H1 (cell line): ENCODE results near the gene PPP1CA. TPM values are rescaled to one million over a fixed set of nuclear protein-coding genes. Genes with fewer than 3 reads are reported as not detected.

Experiments used
- CTCF ChIA-PET: fragments of 300-600 bp; sonication (Branson Sonifier 250); formaldehyde crosslinking; loops from one replicate; lab custom pipeline; 2021; ENCODE audit not compliant: partially characterized antibody; lab: Charles Lee
- POLR2A ChIA-PET: fragments of 300-600 bp; sonication (Branson Sonifier 250); formaldehyde crosslinking; loops from one replicate; lab custom pipeline; 2021; ENCODE audit warnings: inconsistent platforms; ENCODE audit not compliant: partially characterized antibody; lab: Charles Lee
- DNase-seq, 2 experiments: peaks; one replicate each; pipeline versions ENCODE4 v3.0.0 to v3.0.0-alpha.2; 2010 to 2022; ENCODE audit warnings: low spot score in 2 of 2, low read depth in 1 of 2, mixed read lengths in 1 of 2
- FAIRE-seq: peaks from 2 replicates; lab custom pipeline; 2011; peaks lifted over from hg19 to GRCh38; lab: Jason Lieb, UNC
- H2AFZ ChIP-seq: 2 replicates; pipeline ENCODE4 v1.8.1; 2012; ENCODE audit warnings: low read length, inconsistent platforms
- H2AK5ac ChIP-seq: 2 replicates; pipeline ENCODE4 v1.6.1; 2013; ENCODE audit warnings: low read depth, low read length
- H2BK120ac ChIP-seq: replicated peaks from 2 replicates; pipeline ENCODE3; 2013; ENCODE audit warnings: low read depth, low read length, inconsistent platforms
- H2BK12ac ChIP-seq: 2 replicates; pipeline ENCODE4 v1.6.1; 2013; ENCODE audit warnings: low read depth, low read length
- H2BK15ac ChIP-seq: 2 replicates; pipeline ENCODE4 v1.6.1; 2013; ENCODE audit warnings: low read length
- H2BK20ac ChIP-seq: 2 replicates; pipeline ENCODE4 v1.6.1; 2013; ENCODE audit warnings: low read length
- H2BK5ac ChIP-seq: 2 replicates; pipeline ENCODE4 v1.6.1; 2013; ENCODE audit warnings: low read depth, low read length
- H3K14ac ChIP-seq: 2 replicates; pipeline ENCODE4 v1.6.1; 2013; ENCODE audit warnings: inconsistent platforms; ENCODE audit not compliant: insufficient read length
- H3K18ac ChIP-seq: 2 replicates; pipeline ENCODE4 v1.6.1; 2013; ENCODE audit warnings: low read length; ENCODE audit errors: extremely low read depth
- H3K23ac ChIP-seq: 2 replicates; pipeline ENCODE4 v1.6.1; 2013; ENCODE audit warnings: inconsistent platforms; ENCODE audit not compliant: insufficient read length
- H3K23me2 ChIP-seq: 2 replicates; pipeline ENCODE4 v1.6.1; 2013; ENCODE audit warnings: low read depth, low read length
- H3K27ac ChIP-seq: 2 replicates; pipeline ENCODE4 v1.6.1; 2011; ENCODE audit warnings: low read depth, low read length, inconsistent platforms
- H3K27me3 ChIP-seq, 4 experiments: replicated peaks in 1 of 4; 1 replicate in 1 of 4; 2 replicates in 3 of 4; pipeline versions ENCODE4 v1.6.1 to v1.8.1; 2011 to 2013; ENCODE audit warnings: low read length in 3 of 4, mild to moderate bottlenecking in 3 of 4, inconsistent platforms in 2 of 4, mixed read lengths in 2 of 4, moderate library complexity in 1 of 4; ENCODE audit not compliant: control insufficient read depth in 3 of 4, insufficient read depth in 3 of 4; ENCODE audit errors: extremely low read depth in 1 of 4
- H3K36me3 ChIP-seq, 4 experiments: 2 replicates each; pipeline versions ENCODE4 v1.6.1 to v1.8.1; 2011 to 2013; ENCODE audit warnings: mild to moderate bottlenecking in 4 of 4, low read length in 3 of 4, moderate library complexity in 2 of 4, control low read depth in 1 of 4, inconsistent platforms in 1 of 4; ENCODE audit not compliant: insufficient read depth in 4 of 4, control insufficient read depth in 2 of 4
- H3K4ac ChIP-seq: replicated peaks from 2 replicates; pipeline ENCODE3; 2013; ENCODE audit warnings: low read length, low read depth, mixed read lengths, inconsistent platforms; ENCODE audit not compliant: insufficient read length
- H3K4me1 ChIP-seq, 4 experiments: replicated peaks in 1 of 4; 1 replicate in 1 of 4; 2 replicates in 3 of 4; pipeline versions ENCODE4 v1.6.1 to v1.8.1; 2011 to 2013; ENCODE audit warnings: low read length in 3 of 4, inconsistent platforms in 2 of 4, mixed read lengths in 1 of 4; ENCODE audit not compliant: insufficient read depth in 4 of 4, control insufficient read depth in 3 of 4
- H3K4me2 ChIP-seq, 2 experiments: 2 replicates each; pipeline versions ENCODE4 v1.6.1 to v1.8.1; 2011 to 2013; ENCODE audit warnings: low read depth in 2 of 2, low read length in 2 of 2, control low read depth in 1 of 2, inconsistent platforms in 1 of 2, mild to moderate bottlenecking in 1 of 2; ENCODE audit not compliant: insufficient read depth in 1 of 2
- H3K4me3 ChIP-seq, 4 experiments: fragments of 200-600, 300-600 bp in 1 of 4; sonication (generic), shearing (Covaris generic), sonication (Bioruptor Twin) in 1 of 4; 2 replicates each; pipeline versions ENCODE4 v1.5.1 to v1.8.1; 2011 to 2016; ENCODE audit warnings: low read length in 4 of 4, low read depth in 3 of 4, control low read depth in 2 of 4, inconsistent platforms in 2 of 4, mild to moderate bottlenecking in 2 of 4, mixed read lengths in 1 of 4, moderate library complexity in 1 of 4; ENCODE audit not compliant: insufficient read depth in 2 of 4; ENCODE audit errors: extremely low read depth in 1 of 4
- H3K56ac ChIP-seq: replicated peaks from 2 replicates; pipeline ENCODE3; 2013; ENCODE audit warnings: low read depth, mild to moderate bottlenecking, mixed read lengths, low read length, inconsistent platforms; ENCODE audit not compliant: insufficient read length
- H3K79me1 ChIP-seq: 2 replicates; pipeline ENCODE4 v1.6.1; 2013; ENCODE audit warnings: low read depth, low read length, control low read depth
- H3K79me2 ChIP-seq, 2 experiments: 2 replicates each; pipeline versions ENCODE4 v1.6.1 to v1.8.1; 2012 to 2013; ENCODE audit warnings: low read length in 2 of 2, mild to moderate bottlenecking in 2 of 2, inconsistent platforms in 1 of 2; ENCODE audit not compliant: insufficient read depth in 2 of 2, control insufficient read depth in 1 of 2
- H3K9ac ChIP-seq, 4 experiments: replicated peaks in 1 of 4; 1 replicate in 1 of 4; 2 replicates in 3 of 4; pipeline versions ENCODE4 v1.6.1 to v1.8.1; 2011 to 2013; ENCODE audit warnings: low read depth in 3 of 4, low read length in 3 of 4, control low read depth in 2 of 4, mild to moderate bottlenecking in 2 of 4, moderate library complexity in 2 of 4, inconsistent platforms in 1 of 4; ENCODE audit errors: extremely low read depth in 1 of 4
- H3K9me3 ChIP-seq, 2 experiments: 2 replicates each; pipeline versions ENCODE4 v1.6.1 to v1.8.1; 2012 to 2013; ENCODE audit warnings: mild to moderate bottlenecking in 2 of 2, moderate library complexity in 2 of 2, control low read depth in 1 of 2, inconsistent platforms in 1 of 2, low read depth in 1 of 2, low read length in 1 of 2, mixed read lengths in 1 of 2; ENCODE audit not compliant: insufficient read depth in 2 of 2
- H4K20me1 ChIP-seq, 2 experiments: replicated peaks in 1 of 2; 2 replicates each; pipeline versions ENCODE3 to v1.8.1; 2011 to 2013; ENCODE audit warnings: inconsistent platforms in 2 of 2, low read length in 2 of 2, mild to moderate bottlenecking in 1 of 2; ENCODE audit not compliant: insufficient read depth in 2 of 2, control insufficient read depth in 1 of 2
- H4K5ac ChIP-seq: 2 replicates; pipeline ENCODE4 v1.6.1; 2013; ENCODE audit warnings: low read length, low read depth, mixed read lengths, inconsistent platforms; ENCODE audit not compliant: insufficient read length
- H4K8ac ChIP-seq: 2 replicates; pipeline ENCODE4 v1.8.0; 2013; ENCODE audit warnings: mild to moderate bottlenecking, moderate library complexity, low read length, inconsistent platforms; ENCODE audit not compliant: insufficient read depth; ENCODE audit errors: extremely low read depth
- H4K91ac ChIP-seq: replicated peaks from 2 replicates; pipeline ENCODE3; 2013; ENCODE audit warnings: low read length, mixed read lengths, inconsistent platforms; ENCODE audit not compliant: insufficient read length
- CTBP2 ChIP-seq: IDR thresholded peaks from 2 replicates; pipeline ENCODE4 v1.7.0; 2011; ENCODE audit warnings: borderline replicate concordance, mild to moderate bottlenecking, moderate library complexity, mixed read lengths, low read length; ENCODE audit not compliant: insufficient read depth, insufficient read length
- SP4 ChIP-seq: IDR thresholded peaks from 2 replicates; pipeline ENCODE4 v1.6.1; 2012; ENCODE audit warnings: low read length, inconsistent platforms
- WGBS, 2 experiments: shearing (Covaris generic) in 1 of 2; methylation state at CpG; one replicate each; pipeline versions ENCODE4 v1.1.6 to v1.1.7; 2013 to 2015; ENCODE audit warnings: low lambda C conversion rate in 2 of 2, mixed read lengths in 2 of 2, inconsistent platforms in 1 of 2, low coverage in 1 of 2, missing lambda C conversion rate in 1 of 2; ENCODE audit not compliant: insufficient replicate concordance in 2 of 2, insufficient coverage in 1 of 2, insufficient read length in 1 of 2; ENCODE audit errors: extremely low coverage in 1 of 2, missing lambda C conversion rate in 1 of 2; 5-methylcytosine and 5-hydroxymethylcytosine counted together
- polyA plus RNA-seq, 7 experiments: library from polyadenylated mRNA; depleted of rRNA in 3 of 7; stranded (reverse) in 5 of 7; unstranded in 2 of 7; fragments of >200 nt in 5 of 7; fragments of 200-250 nt in 2 of 7; gene quantifications; 1 replicate in 5 of 7; 2 replicates in 1 of 7; 4 replicates in 1 of 7; pipeline versions ENCODE4 v1.2.1 to v1.2.3, GENCODE V29; 2011 to 2013; ENCODE audit warnings: missing spikeins in 2 of 7, mixed read lengths in 2 of 7
- total RNA-seq: library from RNA; stranded (reverse); fragmentation: NEBNext Ultra II Directional; extraction: Animal tissue kit (Norgen Biotek cat#: 25700); gene quantifications from 2 replicates; pipeline ENCODE4 v1.2.1, GENCODE V29; 2021

PPP1CA gene
- total and polyA plus RNA-seq, 2 of the 8 experiments (the other 6 are each of a cell fraction or from before 2014, with no cell fraction given), result 198 to 359 TPM

DNA sequence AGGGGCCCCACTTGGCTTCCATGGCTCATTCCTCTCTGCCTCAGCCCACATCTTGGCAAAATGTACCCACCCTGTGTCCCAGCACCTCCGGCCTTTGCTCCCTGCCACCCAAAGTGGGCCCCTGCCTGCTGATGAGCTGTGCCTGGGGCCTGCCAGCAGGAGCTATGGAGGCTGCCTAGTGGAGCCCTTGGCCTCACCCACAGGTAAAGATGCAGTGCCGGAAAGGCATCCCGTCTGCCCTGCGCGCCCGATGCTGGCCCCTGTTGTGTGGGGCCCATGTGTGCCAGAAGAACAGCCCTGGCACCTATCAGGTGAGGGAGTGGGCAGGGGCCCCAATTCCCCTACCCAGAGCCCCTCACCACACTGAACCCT lies 3.5 kb upstream of the PPP1CA start:
- Histone ChIP-seq H3K4me3 (no peak overlapping the region), H3K23ac (no peak overlapping the region), H3K4ac (no peak overlapping the region), H3K18ac (no peak overlapping the region), H3K79me2 (peaks cover 0 to 10% of the 10 kb centered on the region in 2 experiments; a peak in 2 of 4 replicates), H2AK5ac (no peak overlapping the region), H4K8ac (peak overlapping the region; percentile 41; the same call in 1 of the 2 replicates), H3K56ac (no peak overlapping the region), H3K9ac (no peak overlapping the region), H3K9me3 (no peaks in the 10 kb centered on the region), H2BK20ac (no peak overlapping the region), H2BK12ac (no peak overlapping the region), H3K14ac (no peak overlapping the region), H3K4me2 (no peak overlapping the region), H3K36me3 (no peaks in the 10 kb centered on the region), H2BK120ac (no peak overlapping the region), H4K20me1 (peaks cover 0 to 7% of the 10 kb centered on the region in 2 experiments), H3K23me2 (peaks cover 4% of the 10 kb centered on the region; the same call in 1 of the 2 replicates), H4K91ac (no peak overlapping the region), H3K27ac (no peak overlapping the region), H2BK5ac (no peak overlapping the region), H2AFZ (no peak overlapping the region), H4K5ac (no peak overlapping the region), H3K27me3 (no peaks in the 10 kb centered on the region; a peak in 1 of 7 replicates), H2BK15ac (no peak overlapping the region), H3K4me1 (peaks cover 0 to 14% (median 9%) of the 10 kb centered on the region in 4 experiments; a peak in 5 of 7 replicates), H3K79me1 (peaks cover 3% of the 10 kb centered on the region)
- ChIA-PET CTCF (interaction anchor here (0.7 to 1.7 kb wide), 4 partner anchors 9 to 63 kb away, joined by 3 to 4 read pairs (median 3); no protein-coding TSS in a partner anchor), POLR2A (interaction anchor here (1.1 to 2.1 kb wide), 9 partner anchors 9 to 87 kb away, joined by 3 to 5 read pairs (median 4); no protein-coding TSS in a partner anchor)
- FAIRE-seq (no peak), DNase-seq (no peak)
- WGBS, 2 experiments, result 95% methylated on average over 6 of the region's 6 CpGs; no CpG with 5 or more reads in 1 of the 2 experiments
- TF ChIP-seq CTBP2 (no peak), SP4 (no peak)
